HL-60 (cell line): ENCODE results near the gene RELL1.

Source experiments
- GABPA ChIP-seq: IDR thresholded peaks from 2 replicates; pipeline ENCODE4 v1.6.1; 2012; ENCODE audit warnings: low read depth
- POLR2AphosphoS5 ChIP-seq: IDR thresholded peaks from 2 replicates; pipeline ENCODE4 v1.6.1; 2012; ENCODE audit warnings: low read depth
- TF ChIP-seq, protein P1 (sequence below): IDR thresholded peaks from one replicate; pipeline ENCODE4 v1.5.1; 2011; ENCODE audit warnings: low read length, control low read depth, inconsistent platforms; ENCODE audit not compliant: insufficient read depth
- TF ChIP-seq, protein P2 (sequence below): IDR thresholded peaks from 2 replicates; pipeline ENCODE4 v1.6.1; 2012; ENCODE audit warnings: low read depth; ENCODE audit not compliant: insufficient replicate concordance

DNA sequence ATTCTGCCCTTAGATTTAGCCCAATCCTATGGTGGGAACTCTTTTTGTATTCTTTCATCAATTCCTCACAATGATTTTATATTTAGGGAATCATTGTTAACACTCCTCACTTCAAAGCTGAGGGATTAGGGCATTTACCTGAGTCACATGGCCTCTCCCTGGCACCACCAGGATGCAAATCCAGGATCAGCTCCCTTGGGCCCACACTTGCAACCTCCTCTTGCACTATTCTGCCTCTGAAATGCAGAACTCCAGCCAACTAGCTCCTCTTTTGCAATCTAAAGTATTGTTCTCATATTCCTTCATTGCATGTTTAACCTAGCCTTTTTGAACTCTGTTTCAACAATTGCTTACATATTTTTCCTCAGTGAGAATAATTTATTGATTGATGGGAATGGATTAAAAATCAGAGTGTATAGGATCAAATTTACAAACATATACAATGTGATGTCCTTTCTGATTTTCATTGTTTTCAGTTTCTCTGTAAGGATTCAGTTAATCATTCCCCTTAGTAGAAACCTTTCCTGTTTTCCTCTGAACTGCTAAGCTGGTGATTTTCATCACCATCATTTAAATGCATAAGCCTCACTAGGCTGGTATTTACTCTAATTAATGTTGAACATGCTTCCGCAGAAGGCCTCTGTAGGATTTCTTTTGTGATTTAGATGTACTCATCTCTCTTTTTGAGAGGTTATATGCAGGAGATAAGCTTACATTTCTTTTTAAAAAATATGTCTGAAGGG, 3.3 kb upstream of the RELL1 start:
- TF ChIP-seq, protein P1, sequence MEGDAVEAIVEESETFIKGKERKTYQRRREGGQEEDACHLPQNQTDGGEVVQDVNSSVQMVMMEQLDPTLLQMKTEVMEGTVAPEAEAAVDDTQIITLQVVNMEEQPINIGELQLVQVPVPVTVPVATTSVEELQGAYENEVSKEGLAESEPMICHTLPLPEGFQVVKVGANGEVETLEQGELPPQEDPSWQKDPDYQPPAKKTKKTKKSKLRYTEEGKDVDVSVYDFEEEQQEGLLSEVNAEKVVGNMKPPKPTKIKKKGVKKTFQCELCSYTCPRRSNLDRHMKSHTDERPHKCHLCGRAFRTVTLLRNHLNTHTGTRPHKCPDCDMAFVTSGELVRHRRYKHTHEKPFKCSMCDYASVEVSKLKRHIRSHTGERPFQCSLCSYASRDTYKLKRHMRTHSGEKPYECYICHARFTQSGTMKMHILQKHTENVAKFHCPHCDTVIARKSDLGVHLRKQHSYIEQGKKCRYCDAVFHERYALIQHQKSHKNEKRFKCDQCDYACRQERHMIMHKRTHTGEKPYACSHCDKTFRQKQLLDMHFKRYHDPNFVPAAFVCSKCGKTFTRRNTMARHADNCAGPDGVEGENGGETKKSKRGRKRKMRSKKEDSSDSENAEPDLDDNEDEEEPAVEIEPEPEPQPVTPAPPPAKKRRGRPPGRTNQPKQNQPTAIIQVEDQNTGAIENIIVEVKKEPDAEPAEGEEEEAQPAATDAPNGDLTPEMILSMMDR, result no peak
- TF ChIP-seq, protein P2, sequence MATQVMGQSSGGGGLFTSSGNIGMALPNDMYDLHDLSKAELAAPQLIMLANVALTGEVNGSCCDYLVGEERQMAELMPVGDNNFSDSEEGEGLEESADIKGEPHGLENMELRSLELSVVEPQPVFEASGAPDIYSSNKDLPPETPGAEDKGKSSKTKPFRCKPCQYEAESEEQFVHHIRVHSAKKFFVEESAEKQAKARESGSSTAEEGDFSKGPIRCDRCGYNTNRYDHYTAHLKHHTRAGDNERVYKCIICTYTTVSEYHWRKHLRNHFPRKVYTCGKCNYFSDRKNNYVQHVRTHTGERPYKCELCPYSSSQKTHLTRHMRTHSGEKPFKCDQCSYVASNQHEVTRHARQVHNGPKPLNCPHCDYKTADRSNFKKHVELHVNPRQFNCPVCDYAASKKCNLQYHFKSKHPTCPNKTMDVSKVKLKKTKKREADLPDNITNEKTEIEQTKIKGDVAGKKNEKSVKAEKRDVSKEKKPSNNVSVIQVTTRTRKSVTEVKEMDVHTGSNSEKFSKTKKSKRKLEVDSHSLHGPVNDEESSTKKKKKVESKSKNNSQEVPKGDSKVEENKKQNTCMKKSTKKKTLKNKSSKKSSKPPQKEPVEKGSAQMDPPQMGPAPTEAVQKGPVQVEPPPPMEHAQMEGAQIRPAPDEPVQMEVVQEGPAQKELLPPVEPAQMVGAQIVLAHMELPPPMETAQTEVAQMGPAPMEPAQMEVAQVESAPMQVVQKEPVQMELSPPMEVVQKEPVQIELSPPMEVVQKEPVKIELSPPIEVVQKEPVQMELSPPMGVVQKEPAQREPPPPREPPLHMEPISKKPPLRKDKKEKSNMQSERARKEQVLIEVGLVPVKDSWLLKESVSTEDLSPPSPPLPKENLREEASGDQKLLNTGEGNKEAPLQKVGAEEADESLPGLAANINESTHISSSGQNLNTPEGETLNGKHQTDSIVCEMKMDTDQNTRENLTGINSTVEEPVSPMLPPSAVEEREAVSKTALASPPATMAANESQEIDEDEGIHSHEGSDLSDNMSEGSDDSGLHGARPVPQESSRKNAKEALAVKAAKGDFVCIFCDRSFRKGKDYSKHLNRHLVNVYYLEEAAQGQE, result no peak
- TF ChIP-seq POLR2AphosphoS5, result no peak
- no peak for TF ChIP-seq GABPA
